ENCODE results near the gene PKP1.

GRCh38 chr1:201309416-201309815 is 26.1 kb downstream of the PKP1 start:
- peak; percentile 50 to 80 for TF ChIP-seq CTCF (conservative IDR thresholded peaks at IDR 0.05; ENCODE audit: low read depth in 2 of 2)
- TF ChIP-seq POLR2AphosphoS5 (IDR thresholded peaks at IDR 0.05; ENCODE audit: low read depth) = no peak
- no peak for TF ChIP-seq EZH2phosphoT487 (IDR thresholded peaks at IDR 0.05; ENCODE audit: unreplicated experiment)
- no peak for TF ChIP-seq STAT1 (IDR thresholded peaks at IDR 0.05; ENCODE audit: unreplicated experiment)
- no peak for TF ChIP-seq EZH2 (IDR thresholded peaks at IDR 0.05; ENCODE audit: low read depth, unreplicated experiment)
- no peak for TF ChIP-seq CREB1 (CRISPR knock-in tag; IDR thresholded peaks at IDR 0.05; ENCODE audit: low read depth)
- TF ChIP-seq ETS1 (IDR thresholded peaks at IDR 0.05) = no peak
- TF ChIP-seq, protein P1, sequence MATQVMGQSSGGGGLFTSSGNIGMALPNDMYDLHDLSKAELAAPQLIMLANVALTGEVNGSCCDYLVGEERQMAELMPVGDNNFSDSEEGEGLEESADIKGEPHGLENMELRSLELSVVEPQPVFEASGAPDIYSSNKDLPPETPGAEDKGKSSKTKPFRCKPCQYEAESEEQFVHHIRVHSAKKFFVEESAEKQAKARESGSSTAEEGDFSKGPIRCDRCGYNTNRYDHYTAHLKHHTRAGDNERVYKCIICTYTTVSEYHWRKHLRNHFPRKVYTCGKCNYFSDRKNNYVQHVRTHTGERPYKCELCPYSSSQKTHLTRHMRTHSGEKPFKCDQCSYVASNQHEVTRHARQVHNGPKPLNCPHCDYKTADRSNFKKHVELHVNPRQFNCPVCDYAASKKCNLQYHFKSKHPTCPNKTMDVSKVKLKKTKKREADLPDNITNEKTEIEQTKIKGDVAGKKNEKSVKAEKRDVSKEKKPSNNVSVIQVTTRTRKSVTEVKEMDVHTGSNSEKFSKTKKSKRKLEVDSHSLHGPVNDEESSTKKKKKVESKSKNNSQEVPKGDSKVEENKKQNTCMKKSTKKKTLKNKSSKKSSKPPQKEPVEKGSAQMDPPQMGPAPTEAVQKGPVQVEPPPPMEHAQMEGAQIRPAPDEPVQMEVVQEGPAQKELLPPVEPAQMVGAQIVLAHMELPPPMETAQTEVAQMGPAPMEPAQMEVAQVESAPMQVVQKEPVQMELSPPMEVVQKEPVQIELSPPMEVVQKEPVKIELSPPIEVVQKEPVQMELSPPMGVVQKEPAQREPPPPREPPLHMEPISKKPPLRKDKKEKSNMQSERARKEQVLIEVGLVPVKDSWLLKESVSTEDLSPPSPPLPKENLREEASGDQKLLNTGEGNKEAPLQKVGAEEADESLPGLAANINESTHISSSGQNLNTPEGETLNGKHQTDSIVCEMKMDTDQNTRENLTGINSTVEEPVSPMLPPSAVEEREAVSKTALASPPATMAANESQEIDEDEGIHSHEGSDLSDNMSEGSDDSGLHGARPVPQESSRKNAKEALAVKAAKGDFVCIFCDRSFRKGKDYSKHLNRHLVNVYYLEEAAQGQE (IDR thresholded peaks at IDR 0.05; ENCODE audit: unreplicated experiment) = no peak
- no peak for TF ChIP-seq ZNF331 (CRISPR knock-in tag; IDR thresholded peaks at IDR 0.05; ENCODE audit: low read depth)
